Thoracic aorta (tissue), 2 donors: ENCODE measurements around the gene GET4. TPM values are rescaled to one million over a fixed set of nuclear protein-coding genes. Genes with fewer than 3 reads are reported as not detected.

Source experiments
- ATAC-seq: fragments of 150-250 bp; one replicate; pipeline ENCODE4 v1.8.0; 2017; ENCODE audit warnings: low read depth; ENCODE audit not compliant: insufficient number of reproducible peaks, low FRiP score
- DNase-seq: peaks from one replicate; pipeline ENCODE4 v3.0.0-alpha.2; 2020; ENCODE audit warnings: low spot score
- H3K27ac ChIP-seq, 2 donors: fragments of 200-600 bp; sonication (generic); 1 replicate in 1 of 2; 2 replicates in 1 of 2; pipeline ENCODE4 v1.5.1; 2016; ENCODE audit warnings: mild to moderate bottlenecking in 2 of 2, moderate library complexity in 2 of 2
- H3K27me3 ChIP-seq: fragments of 200-600 bp; sonication (generic); replicated peaks from 2 replicates; pipeline ENCODE4 v1.6.0; 2016; ENCODE audit warnings: mild to moderate bottlenecking; ENCODE audit not compliant: insufficient read depth
- H3K36me3 ChIP-seq: fragments of 200-600 bp; sonication (generic); one replicate; pipeline ENCODE4 v1.5.1; 2016
- H3K4me1 ChIP-seq, 2 donors: fragments of 200-600 bp; sonication (generic); 1 replicate in 1 of 2; 2 replicates in 1 of 2; pipeline versions ENCODE4 v1.5.1 to v1.6.0; 2016; ENCODE audit warnings: low read depth in 2 of 2, mild to moderate bottlenecking in 1 of 2; ENCODE audit not compliant: control insufficient read depth in 1 of 2
- H3K4me3 ChIP-seq: fragments of 200-600 bp; sonication (generic); 2 replicates; pipeline ENCODE4 v1.5.1; 2016; ENCODE audit warnings: mild to moderate bottlenecking
- H3K9me3 ChIP-seq: fragments of 200-600 bp; sonication (generic); 2 replicates; pipeline ENCODE4 v1.5.1; 2016
- CTCF ChIP-seq: fragments of 200-600 bp; sonication (generic); IDR thresholded peaks from one replicate; pipeline ENCODE4 v1.5.1; 2019; ENCODE audit warnings: antibody characterized with exemption
- total RNA-seq, 2 donors: library from RNA; depleted of rRNA; stranded (reverse); fragments of >200 nt; gene quantifications; one replicate each; pipeline versions ENCODE4 v1.1.0 to v1.2.3, GENCODE V29; 2016

The GET4 gene
- total RNA-seq, 2 donors from 2014 or later: 26.9 to 28.4 TPM

- DNase-seq (no peak), ATAC-seq (no peak)
- no peak for TF ChIP-seq CTCF
- H3K9me3 ChIP-seq: no peaks in the 10 kb centered on the region
- no peaks in the 10 kb centered on the region for H3K4me1 ChIP-seq
- peaks cover 80% of the 10 kb centered on the region for H3K36me3 ChIP-seq
- H3K27me3 ChIP-seq: no peaks in the 10 kb centered on the region
- no peak overlapping the region for H3K27ac ChIP-seq
- no peak overlapping the region for H3K4me3 ChIP-seq
Observed at GRCh38 chr7:859359-860030, 16.9 kb upstream of the GET4 start.

GRCh38 chr7:860149-860548 lies 16.2 kb upstream of the GET4 start:
- Histone ChIP-seq H3K4me3 (no peak overlapping the region), H3K9me3 (no peaks in the 10 kb centered on the region), H3K4me1 (no peaks in the 10 kb centered on the region), H3K27me3 (no peaks in the 10 kb centered on the region), H3K36me3 (peaks cover 80% of the 10 kb centered on the region), H3K27ac (no peak overlapping the region)
- no peak for TF ChIP-seq CTCF
- ATAC-seq (no peak), DNase-seq (no peak)

- Histone ChIP-seq H3K27me3 (no peaks in the 10 kb centered on the region), H3K27ac (no peak overlapping the region), H3K4me1 (peaks cover 0 to 8% of the 10 kb centered on the region in 2 donors), H3K36me3 (peaks cover 81% of the 10 kb centered on the region), H3K9me3 (no peaks in the 10 kb centered on the region), H3K4me3 (no peak overlapping the region)
- no peak for TF ChIP-seq CTCF
- ATAC-seq: no peak
- no peak for DNase-seq
Observed at GRCh38 chr7:861222-861621, 15.1 kb upstream of the GET4 start.

GRCh38 chr7:862157-862556 lies 14.2 kb upstream of the GET4 start:
- Histone ChIP-seq H3K9me3 (no peaks in the 10 kb centered on the region), H3K4me1 (peaks cover 2 to 15% of the 10 kb centered on the region in 2 donors), H3K4me3 (no peak overlapping the region), H3K27ac (no peak overlapping the region), H3K36me3 (peaks cover 72% of the 10 kb centered on the region), H3K27me3 (no peaks in the 10 kb centered on the region)
- ATAC-seq: no peak
- no peak for DNase-seq
- TF ChIP-seq CTCF: no peak

- Histone ChIP-seq H3K9me3 (no peaks in the 10 kb centered on the region), H3K27ac (no peak overlapping the region), H3K4me1 (peaks cover 11 to 25% of the 10 kb centered on the region in 2 donors), H3K27me3 (no peaks in the 10 kb centered on the region), H3K4me3 (no peak overlapping the region), H3K36me3 (peaks cover 63% of the 10 kb centered on the region)
- TF ChIP-seq CTCF: no peak
- ATAC-seq: no peak
- no peak for DNase-seq
Observed at GRCh38 chr7:863106-863505, 13.2 kb upstream of the GET4 start.
